ENCODE measurements around the gene BRSK1.

Gene BRSK1

GRCh38 chr19:55355213-55355821, 71.5 kb downstream of the BRSK1 start:
- DNase-seq, result no peak

GRCh38 chr19:55358493-55358892, 74.7 kb downstream of the BRSK1 start:
- no peak for DNase-seq

- no peak for DNase-seq
These were observed 75.4 kb downstream of the BRSK1 start for GRCh38 chr19:55358943-55359908.

DNA sequence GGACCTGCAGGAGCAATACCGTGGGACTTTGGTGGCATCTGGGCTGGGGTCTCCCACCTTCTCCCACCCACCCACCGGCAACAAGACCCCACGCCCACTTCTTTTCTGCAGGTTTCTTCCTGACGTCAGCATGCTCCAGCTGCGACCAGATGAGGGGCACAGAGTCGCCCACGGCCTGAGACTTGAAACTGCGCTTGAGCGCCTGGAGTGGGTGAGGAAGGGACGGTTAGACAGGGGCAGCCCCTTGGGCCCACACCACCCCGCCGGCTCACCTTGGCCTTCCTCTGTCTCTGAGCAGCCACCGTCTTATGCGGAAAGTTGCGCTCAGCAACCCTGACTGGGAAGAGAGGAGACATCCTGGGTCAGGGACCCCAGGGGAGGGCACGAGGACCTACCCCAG, 77.1 kb downstream of the BRSK1 start:
- no peak for DNase-seq

Data from activated naive CD4-positive, alpha-beta T cell (primary cell).